G401.6 (cell line): ENCODE results near the gene SLC25A48.
"Not testable (repeated sequence)": the region's sequence is repeated elsewhere in the genome, so short reads cannot be mapped to it uniquely, and the experiment has no call there.

Experiments
- FAIRE-seq: peaks from 2 replicates; lab custom pipeline; 2012; peaks lifted over from hg19 to GRCh38; lab: Jason Lieb, UNC

SLC25A48 gene

GRCh38 chr5:135830384-135830700, 4.1 kb upstream of the SLC25A48 start:
- FAIRE-seq, result no peak

GRCh38 chr5:135830876-135831275, 3.6 kb upstream of the SLC25A48 start:
- FAIRE-seq, result no peak

- FAIRE-seq, result no peak
Observed at GRCh38 chr5:135831439-135831838, 3.0 kb upstream of the SLC25A48 start.

GRCh38 chr5:135831851-135832555, 2.5 kb upstream of the SLC25A48 start:
- no peak for FAIRE-seq

- no peak for FAIRE-seq
Observed at GRCh38 chr5:135832941-135833920, 1.2 kb upstream of the SLC25A48 start.

- FAIRE-seq, result no peak
Observed at GRCh38 chr5:135833961-135834638, 363 bp upstream of the SLC25A48 start.

GRCh38 chr5:135835766-135836165, 1.3 kb downstream of the SLC25A48 start:
- no peak for FAIRE-seq

- not testable (repeated sequence) for FAIRE-seq
Observed at GRCh38 chr5:135838395-135838794, 3.9 kb downstream of the SLC25A48 start.

GRCh38 chr5:135839566-135839965, 5.1 kb downstream of the SLC25A48 start:
- FAIRE-seq, result no peak

- no peak for FAIRE-seq
Observed at GRCh38 chr5:135840959-135841358, 6.5 kb downstream of the SLC25A48 start.

GRCh38 chr5:135842737-135843136, 8.3 kb downstream of the SLC25A48 start:
- no peak for FAIRE-seq

GRCh38 chr5:135843571-135844337, 9.3 kb downstream of the SLC25A48 start:
- no peak for FAIRE-seq

GRCh38 chr5:135846311-135846710, 11.8 kb downstream of the SLC25A48 start:
- FAIRE-seq, result no peak

GRCh38 chr5:135847976-135848375, 13.5 kb downstream of the SLC25A48 start:
- no peak for FAIRE-seq

GRCh38 chr5:135850231-135850630, 15.8 kb downstream of the SLC25A48 start:
- FAIRE-seq, result no peak

- FAIRE-seq, result no peak
Observed at GRCh38 chr5:135850671-135851070, 16.2 kb downstream of the SLC25A48 start.

GRCh38 chr5:135851186-135851914, 16.9 kb downstream of the SLC25A48 start:
- no peak for FAIRE-seq

GRCh38 chr5:135851915-135852845, 17.7 kb downstream of the SLC25A48 start:
- FAIRE-seq, result no peak

GRCh38 chr5:135857630-135858311, 23.3 kb downstream of the SLC25A48 start:
- FAIRE-seq, result no peak

GRCh38 chr5:135859186-135859585, 24.7 kb downstream of the SLC25A48 start:
- not testable (repeated sequence) for FAIRE-seq
